ENCODE results near the gene TOMM20L. TPM values are rescaled to one million over a fixed set of nuclear protein-coding genes. Genes with fewer than 3 reads are reported as not detected.

TOMM20L gene
- total and polyA plus RNA-seq, 2 of the 13 experiments (the other 11 are each of a cell fraction or from before 2014, with no cell fraction given): 0.46 TPM; not detected in 1

- 0 out of 2 replicates have a peak, but pooled peaks have one; percentile 37 for TF ChIP-seq PAXIP1 (CRISPR knock-in tag; conservative IDR thresholded peaks at IDR 0.05)
- no peak for TF ChIP-seq MTF2 (CRISPR knock-in tag; IDR thresholded peaks at IDR 0.05; ENCODE audit: borderline replicate concordance)
- 0 out of 2 replicates have a peak, but pooled peaks have one; percentile 11 for TF ChIP-seq ISX (CRISPR knock-in tag; conservative IDR thresholded peaks at IDR 0.05)
- TF ChIP-seq ZNF333 (CRISPR knock-in tag; IDR thresholded peaks at IDR 0.05; ENCODE audit: borderline replicate concordance): no peak
- TF ChIP-seq ZBTB33 (CRISPR knock-in tag; IDR thresholded peaks at IDR 0.05): no peak
- TF ChIP-seq CBX5 (CRISPR knock-in tag; IDR thresholded peaks at IDR 0.05; ENCODE audit: borderline replicate concordance): peak; percentile 58; the same call in 1 of the 2 replicates
- no peak for TF ChIP-seq CENPX (CRISPR knock-in tag; IDR thresholded peaks at IDR 0.05)
- TF ChIP-seq TCF12 (IDR thresholded peaks at IDR 0.05): no peak
- no peak for TF ChIP-seq TCF12 (CRISPR knock-in tag; IDR thresholded peaks at IDR 0.05)
- TF ChIP-seq SNAPC5 (CRISPR knock-in tag; IDR thresholded peaks at IDR 0.05; ENCODE audit: borderline replicate concordance): no peak
- TF ChIP-seq ZNF777 (CRISPR knock-in tag; IDR thresholded peaks at IDR 0.05): peak; percentile 76
- no peak for TF ChIP-seq KLF15 (CRISPR knock-in tag; IDR thresholded peaks at IDR 0.05; ENCODE audit: borderline replicate concordance)
- TF ChIP-seq POGZ (CRISPR knock-in tag; IDR thresholded peaks at IDR 0.05): peak; percentile 90
- TF ChIP-seq CCDC6 (CRISPR knock-in tag; IDR thresholded peaks at IDR 0.05): no peak
- TF ChIP-seq MAFF (IDR thresholded peaks at IDR 0.05; ENCODE audit: low read depth, low read length): no peak
- 0 out of 2 replicates have a peak, but pooled peaks have one; percentile 16 for TF ChIP-seq THRA (CRISPR knock-in tag; IDR thresholded peaks at IDR 0.05; ENCODE audit: borderline replicate concordance)
- no peak; the same call in 1 of the 2 replicates for TF ChIP-seq ZSCAN12 (CRISPR knock-in tag; IDR thresholded peaks at IDR 0.05)
- TF ChIP-seq SUZ12 (IDR thresholded peaks at IDR 0.05; ENCODE audit: low read depth, low read length): no peak
- peak; percentile 29; the same call in 1 of the 2 replicates for TF ChIP-seq ZNF710 (CRISPR knock-in tag; IDR thresholded peaks at IDR 0.05; ENCODE audit: borderline replicate concordance)
- TF ChIP-seq HOXA9 (CRISPR knock-in tag; IDR thresholded peaks at IDR 0.05; ENCODE audit: borderline replicate concordance): no peak
These were observed 31.8 kb downstream of the TOMM20L start, which contains the start of the genes KIAA0586 and TIMM9 (continued) for GRCh38 chr14:58427281-58428117.

Data from HepG2 (cell line).